CD14-positive monocyte (primary cell): ENCODE results near the gene AXL. TPM values are rescaled to one million over a fixed set of nuclear protein-coding genes. Genes with fewer than 3 reads are reported as not detected.

ENCODE experiments used
- DNase-seq, 3 donors: peaks; one replicate each; pipeline ENCODE4 v3.0.0-alpha.2; 2011 to 2022
- H2AFZ ChIP-seq: 2 replicates; pipeline ENCODE4 v1.6.0; 2012; ENCODE audit warnings: mild to moderate bottlenecking, low read depth, low read length, inconsistent platforms; ENCODE audit not compliant: insufficient read depth, poor library complexity, severe bottlenecking
- H3K27ac ChIP-seq, 2 donors: 1 replicate in 1 of 2; 2 replicates in 1 of 2; pipeline ENCODE4 v1.5.1; 2012 to 2013; ENCODE audit warnings: low read length in 2 of 2, control low read depth in 1 of 2, inconsistent platforms in 1 of 2, low read depth in 1 of 2, mild to moderate bottlenecking in 1 of 2
- H3K27me3 ChIP-seq, 2 donors: one replicate each; pipeline versions ENCODE4 v1.6.0 to v1.6.1; 2011 to 2013; ENCODE audit warnings: low read length in 2 of 2; ENCODE audit not compliant: control insufficient read depth in 2 of 2, insufficient read depth in 2 of 2
- H3K36me3 ChIP-seq, 2 donors: replicated peaks in 1 of 2; 1 replicate in 1 of 2; 2 replicates in 1 of 2; pipeline versions ENCODE4 v1.5.1 to v1.6.1; 2012 to 2013; ENCODE audit warnings: low read length in 2 of 2, control low read depth in 1 of 2, inconsistent platforms in 1 of 2, mild to moderate bottlenecking in 1 of 2; ENCODE audit not compliant: insufficient read depth in 2 of 2, control insufficient read depth in 1 of 2
- H3K4me1 ChIP-seq, 2 donors: 1 replicate in 1 of 2; 2 replicates in 1 of 2; pipeline versions ENCODE4 v1.5.1 to v1.6.1; 2012 to 2013; ENCODE audit warnings: low read length in 2 of 2, control low read depth in 1 of 2, inconsistent platforms in 1 of 2, mild to moderate bottlenecking in 1 of 2, moderate library complexity in 1 of 2; ENCODE audit not compliant: insufficient read depth in 2 of 2, control insufficient read depth in 1 of 2
- H3K4me2 ChIP-seq: replicated peaks from 2 replicates; pipeline ENCODE3; 2012; ENCODE audit warnings: low read length, moderate library complexity, mild to moderate bottlenecking; ENCODE audit not compliant: poor library complexity, severe bottlenecking; ENCODE audit errors: extremely low read depth
- H3K4me3 ChIP-seq, 3 experiments: fragments of 200-600 bp in 1 of 3; sonication (generic) in 1 of 3; replicated peaks in 1 of 3; 1 replicate in 2 of 3; 2 replicates in 1 of 3; pipeline ENCODE4 v1.5.1; 2011 to 2013; ENCODE audit warnings: low read length in 3 of 3, mild to moderate bottlenecking in 3 of 3, control low read depth in 2 of 3, low read depth in 2 of 3, inconsistent platforms in 1 of 3, moderate library complexity in 1 of 3
- H3K79me2 ChIP-seq: 2 replicates; pipeline ENCODE4 v1.6.0; 2012; ENCODE audit warnings: mild to moderate bottlenecking, control low read depth, inconsistent platforms, low read length, moderate library complexity; ENCODE audit not compliant: insufficient read depth
- H3K9ac ChIP-seq: 2 replicates; pipeline ENCODE4 v1.6.0; 2017; ENCODE audit warnings: low read length, mild to moderate bottlenecking; ENCODE audit not compliant: insufficient read depth, poor library complexity, severe bottlenecking
- H3K9me3 ChIP-seq, 2 donors: replicated peaks in 1 of 2; 1 replicate in 1 of 2; 2 replicates in 1 of 2; pipeline versions ENCODE4 v1.5.1 to v1.6.1; 2012 to 2013; ENCODE audit warnings: low read length in 2 of 2, control low read depth in 1 of 2; ENCODE audit not compliant: control insufficient read depth in 1 of 2, insufficient read depth in 1 of 2
- H4K20me1 ChIP-seq: 2 replicates; pipeline ENCODE4 v1.6.0; 2012; ENCODE audit warnings: mild to moderate bottlenecking, low read length, control low read depth, moderate library complexity; ENCODE audit not compliant: insufficient read depth
- H3K27ac Mint-ChIP-seq, 7 donors: one replicate each; pipeline ENCODE4 v1.8.0; 2020; ENCODE audit warnings: mild to moderate bottlenecking in 7 of 7, mixed read lengths in 7 of 7, moderate library complexity in 6 of 7, inconsistent platforms in 2 of 7
- H3K27me3 Mint-ChIP-seq, 3 donors: one replicate each; pipeline ENCODE4 v1.8.0; 2021 to 2022; ENCODE audit warnings: low read depth in 3 of 3, mild to moderate bottlenecking in 3 of 3, mixed read lengths in 3 of 3, moderate library complexity in 3 of 3, inconsistent platforms in 1 of 3
- H3K36me3 Mint-ChIP-seq, 2 donors: one replicate each; pipeline ENCODE4 v1.8.0; 2020; ENCODE audit warnings: mixed read lengths in 2 of 2, inconsistent platforms in 1 of 2, mild to moderate bottlenecking in 1 of 2
- H3K4me1 Mint-ChIP-seq: one replicate; pipeline ENCODE4 v1.8.0; 2020; ENCODE audit warnings: mild to moderate bottlenecking, mixed read lengths
- H3K4me3 Mint-ChIP-seq, 2 donors: one replicate each; pipeline ENCODE4 v1.8.0; 2020; ENCODE audit warnings: mild to moderate bottlenecking in 2 of 2, mixed read lengths in 2 of 2, moderate library complexity in 1 of 2
- H3K9me3 Mint-ChIP-seq, 7 donors: one replicate each; pipeline ENCODE4 v1.8.0; 2020 to 2022; ENCODE audit warnings: mixed read lengths in 7 of 7, mild to moderate bottlenecking in 6 of 7, moderate library complexity in 6 of 7, inconsistent platforms in 2 of 7
- CTCF ChIP-seq: fragments of 200-600 bp; IDR thresholded peaks from one replicate; pipeline ENCODE4 v1.8.0; 2022; ENCODE audit warnings: antibody characterized with exemption, mild to moderate bottlenecking
- WGBS: methylation state at CpG from one replicate; pipeline ENCODE4 v1.1.5; 2013; ENCODE audit warnings: missing lambda C conversion rate; ENCODE audit not compliant: insufficient coverage; 5-methylcytosine and 5-hydroxymethylcytosine counted together
- intact Hi-C, 2 donors: fragments of 100-400 bp; cut with micrococcal nuclease; formaldehyde crosslinking; loops; one replicate each; pipeline versions ENCODE4 v1.15.0 to v1.15.1; 2023
- polyA plus RNA-seq, 3 donors: library from polyadenylated mRNA; depleted of rRNA in 1 of 3; unstranded in 2 of 3; stranded (reverse) in 1 of 3; fragments of 300-500 nt in 2 of 3; fragments of >200 nt in 1 of 3; fragmentation: Illumina TruSeq in 2 of 3; gene quantifications; 1 replicate in 2 of 3; 2 replicates in 1 of 3; pipeline ENCODE4 v1.2.3, GENCODE V29; 2012 to 2021

AXL gene
- polyA plus RNA-seq, 3 donors: 0.05 to 0.07 TPM; not detected in 1

DNA sequence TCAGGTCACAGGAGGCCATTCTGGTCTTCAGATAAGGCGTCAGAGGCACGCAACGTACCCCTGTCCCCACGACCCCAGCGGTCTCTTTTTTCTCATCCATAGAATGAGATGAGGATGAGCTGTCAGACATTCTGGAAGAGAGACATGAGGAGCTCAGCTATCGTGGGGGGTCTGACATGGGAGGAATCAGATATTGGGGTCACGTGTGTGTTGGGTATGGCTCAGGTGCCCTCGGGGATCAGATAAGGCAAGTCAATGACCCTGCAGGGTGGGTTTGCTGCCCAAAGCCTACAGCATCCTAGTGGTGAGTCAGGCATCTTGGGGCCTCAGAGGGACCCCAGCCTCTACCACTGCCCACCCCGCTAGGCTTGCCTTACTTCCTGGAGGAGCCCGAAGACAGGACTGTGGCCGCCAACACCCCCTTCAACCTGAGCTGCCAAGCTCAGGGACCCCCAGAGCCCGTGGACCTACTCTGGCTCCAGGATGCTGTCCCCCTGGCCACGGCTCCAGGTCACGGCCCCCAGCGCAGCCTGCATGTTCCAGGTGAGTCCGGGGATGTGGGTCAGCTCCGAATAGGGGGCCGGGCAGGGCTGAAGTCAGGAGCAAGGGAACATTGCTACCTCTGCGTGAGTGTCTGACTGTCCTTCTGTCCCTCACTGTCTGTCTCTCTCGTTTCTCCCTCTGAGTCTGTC is 2.6 kb downstream of the AXL start:
- H3K4me2 ChIP-seq: no peak overlapping the region
- peaks cover 43 to 78% (median 48%) of the 10 kb centered on the region in 3 donors for H3K27me3 Mint-ChIP-seq

DNA sequence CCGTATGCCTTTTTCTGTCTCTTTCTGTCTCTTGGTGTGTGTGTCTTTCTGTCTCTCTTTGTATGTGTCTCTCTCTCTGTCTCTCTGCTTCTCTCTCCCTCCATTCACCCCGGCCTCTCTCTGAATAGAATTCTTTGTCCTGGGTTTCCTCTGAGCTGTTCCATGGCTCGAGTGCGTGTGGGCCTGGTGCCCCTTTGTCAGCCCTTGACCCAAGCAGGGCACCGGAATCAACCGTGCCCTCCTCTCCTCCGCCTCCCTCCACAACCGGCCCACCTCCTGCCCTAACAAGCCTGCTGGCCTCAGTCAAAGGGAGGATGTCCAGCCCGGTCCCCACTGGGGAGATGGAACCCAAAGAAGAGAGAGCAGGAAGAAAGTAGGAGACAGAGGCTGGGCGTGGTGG is 3.2 kb downstream of the AXL start:
- no peak overlapping the region for H3K4me3 ChIP-seq
- no peaks in the 10 kb centered on the region for H3K9me3 ChIP-seq
- peaks cover 3 to 53% of the 10 kb centered on the region in 2 donors for H3K27me3 ChIP-seq
- no peak overlapping the region for H3K9ac ChIP-seq
- H3K4me2 ChIP-seq: no peak overlapping the region
- H3K4me3 Mint-ChIP-seq: no peak overlapping the region
- peaks cover 45 to 82% (median 53%) of the 10 kb centered on the region in 3 donors for H3K27me3 Mint-ChIP-seq
- WGBS: 93% methylated on average over 3 of the region's 10 CpGs
- H2AFZ ChIP-seq: no peak overlapping the region
- no peak for TF ChIP-seq CTCF
- no peaks in the 10 kb centered on the region for H3K79me2 ChIP-seq
- peaks cover 0 to 8% (median 2%) of the 10 kb centered on the region in 7 donors for H3K9me3 Mint-ChIP-seq
- no peaks in the 10 kb centered on the region for H4K20me1 ChIP-seq
- H3K27ac Mint-ChIP-seq: no peak overlapping the region
- H3K36me3 ChIP-seq: no peaks in the 10 kb centered on the region
- H3K4me1 ChIP-seq: peaks cover 26 to 34% of the 10 kb centered on the region in 2 donors
- peaks cover 44% of the 10 kb centered on the region for H3K4me1 Mint-ChIP-seq
- intact Hi-C loops: no loop called here
- H3K27ac ChIP-seq: no peak overlapping the region
- peaks cover 0 to 10% of the 10 kb centered on the region in 2 donors for H3K36me3 Mint-ChIP-seq
- DNase-seq: no peak

More for the DNA sequence above, 2.6 kb downstream of the AXL start:
- intact Hi-C loops: no loop called here
- Histone ChIP-seq H3K9ac (no peak overlapping the region), H3K36me3 (no peaks in the 10 kb centered on the region), H3K4me3 (no peak overlapping the region), H3K27me3 (peaks cover 3 to 47% of the 10 kb centered on the region in 2 donors), H4K20me1 (no peaks in the 10 kb centered on the region), H3K4me1 (peaks cover 23 to 29% of the 10 kb centered on the region in 2 donors), H3K9me3 (no peaks in the 10 kb centered on the region), H3K27ac (no peak overlapping the region), H2AFZ (no peak overlapping the region), H3K79me2 (no peaks in the 10 kb centered on the region)
- H3K36me3 Mint-ChIP-seq: peaks cover 0 to 10% of the 10 kb centered on the region in 2 donors
- peaks cover 43% of the 10 kb centered on the region for H3K4me1 Mint-ChIP-seq
- DNase-seq: no peak
- TF ChIP-seq CTCF: no peak
- 94% methylated on average over 12 of the region's 20 CpGs for WGBS
- peak overlapping the region in 1 of 2 donors; percentile 37 for H3K4me3 Mint-ChIP-seq
- H3K9me3 Mint-ChIP-seq: peaks cover 0 to 8% (median 2%) of the 10 kb centered on the region in 7 donors
- H3K27ac Mint-ChIP-seq: no peak overlapping the region
